HAP-1 (cell line): Measurements from ENCODE around the gene DAAM1.
A peak's percentile ranks its signal among the peaks of the same experiment; 100 is the strongest.

Source experiments
- DNase-seq, 2 experiments: peaks; one replicate each; pipeline ENCODE4 v3.0.0-alpha.2; 2016 to 2020; ENCODE audit warnings: low spot score in 2 of 2
- H3K27me3 ChIP-seq: fragments of 250-450 bp; sonication (Bioruptor Pico); 2 replicates; pipeline ENCODE4 v1.5.1; 2020; ENCODE audit warnings: low read depth, mild to moderate bottlenecking, moderate library complexity
- H3K36me3 ChIP-seq: fragments of 250-450 bp; sonication (Bioruptor Pico); replicated peaks from 2 replicates; pipeline ENCODE4 v1.5.1; 2020; ENCODE audit warnings: mild to moderate bottlenecking
- H3K4me1 ChIP-seq: fragments of 250-450 bp; sonication (Bioruptor Pico); 2 replicates; pipeline ENCODE4 v1.5.1; 2020; ENCODE audit warnings: mild to moderate bottlenecking
- H3K4me3 ChIP-seq: fragments of 250-450 bp; sonication (Bioruptor Pico); 2 replicates; pipeline ENCODE4 v1.5.1; 2020; ENCODE audit warnings: mild to moderate bottlenecking, moderate library complexity
- H3K9me3 ChIP-seq: fragments of 250-450 bp; sonication (Bioruptor Pico); 2 replicates; pipeline ENCODE4 v1.5.1; 2020; ENCODE audit warnings: mild to moderate bottlenecking, moderate library complexity
- in situ Hi-C: fragments of 300-500 bp; cut with MboI; formaldehyde crosslinking; loops from 3 replicates; pipeline ENCODE4 v1.14.3; 2020; ENCODE audit warnings: low sequenced_read_pairs, inconsistent platforms, mixed read lengths

DAAM1 gene

GRCh38 chr14:59333235-59333634 is 144.8 kb downstream of the DAAM1 start:
- Histone ChIP-seq H3K9me3 (no peaks in the 10 kb centered on the region), H3K36me3 (peaks cover 6% of the 10 kb centered on the region; the same call in 1 of the 2 replicates), H3K4me3 (no peak overlapping the region), H3K4me1 (peaks cover 23% of the 10 kb centered on the region), H3K27me3 (no peaks in the 10 kb centered on the region)
- DNase-seq = no peak
- in situ Hi-C loops = no loop called here

DNA sequence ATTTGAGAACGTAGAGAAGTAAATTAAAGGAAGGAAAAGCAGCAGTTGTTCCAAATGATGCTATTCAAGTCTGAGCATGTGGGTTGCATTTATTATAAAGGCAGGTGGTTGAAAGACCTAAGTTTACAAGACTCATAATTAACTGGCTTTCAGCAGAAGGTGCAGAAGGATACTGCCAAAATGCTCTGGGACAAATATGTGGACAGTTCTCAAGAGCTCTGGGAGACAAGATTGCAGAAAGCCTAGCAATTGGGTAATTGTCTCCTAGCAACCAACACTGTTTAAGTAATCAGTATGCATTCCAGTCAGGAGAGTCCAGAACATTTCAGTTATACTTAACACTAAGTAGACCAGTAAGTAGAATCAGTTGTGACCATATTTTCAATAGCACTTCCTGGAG is 145.2 kb downstream of the DAAM1 start:
- DNase-seq = peak in 1 of 2 experiments; percentile 16
- Histone ChIP-seq H3K4me3 (no peak overlapping the region), H3K36me3 (peaks cover 6% of the 10 kb centered on the region; the same call in 1 of the 2 replicates), H3K27me3 (no peaks in the 10 kb centered on the region), H3K4me1 (peaks cover 23% of the 10 kb centered on the region), H3K9me3 (no peaks in the 10 kb centered on the region)
- in situ Hi-C loops = no loop called here

GRCh38 chr14:59334253-59334652 is 145.8 kb downstream of the DAAM1 start:
- H3K4me1 ChIP-seq = peaks cover 23% of the 10 kb centered on the region
- no peaks in the 10 kb centered on the region for H3K9me3 ChIP-seq
- peaks cover 6% of the 10 kb centered on the region; the same call in 1 of the 2 replicates for H3K36me3 ChIP-seq
- DNase-seq = no peak
- in situ Hi-C loops = no loop called here
- H3K27me3 ChIP-seq = no peaks in the 10 kb centered on the region
- H3K4me3 ChIP-seq = no peak overlapping the region

DNA sequence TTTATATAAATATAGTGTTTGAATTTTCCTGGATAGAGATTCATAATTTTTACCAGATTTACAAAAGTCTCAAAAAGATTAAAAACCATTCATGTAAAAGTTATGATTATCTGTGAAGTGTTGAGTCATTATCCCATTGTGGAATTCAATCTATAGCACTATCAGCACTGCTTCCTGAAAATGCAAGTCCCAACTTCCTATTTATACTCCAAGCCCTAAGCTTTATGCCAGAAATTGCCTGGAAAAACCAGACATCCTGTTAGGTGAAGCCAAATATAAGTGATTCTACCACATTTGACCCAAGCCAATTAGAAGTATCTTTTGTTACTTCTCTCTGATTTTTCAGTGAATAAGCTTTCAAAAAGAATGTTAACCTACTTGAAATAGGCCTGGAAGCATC is 147.6 kb downstream of the DAAM1 start:
- H3K36me3 ChIP-seq = peaks cover 6% of the 10 kb centered on the region; the same call in 1 of the 2 replicates
- in situ Hi-C loops = no loop called here
- peaks cover 23% of the 10 kb centered on the region for H3K4me1 ChIP-seq
- no peak for DNase-seq
- no peak overlapping the region for H3K4me3 ChIP-seq
- H3K27me3 ChIP-seq = no peaks in the 10 kb centered on the region
- no peaks in the 10 kb centered on the region for H3K9me3 ChIP-seq

DNA sequence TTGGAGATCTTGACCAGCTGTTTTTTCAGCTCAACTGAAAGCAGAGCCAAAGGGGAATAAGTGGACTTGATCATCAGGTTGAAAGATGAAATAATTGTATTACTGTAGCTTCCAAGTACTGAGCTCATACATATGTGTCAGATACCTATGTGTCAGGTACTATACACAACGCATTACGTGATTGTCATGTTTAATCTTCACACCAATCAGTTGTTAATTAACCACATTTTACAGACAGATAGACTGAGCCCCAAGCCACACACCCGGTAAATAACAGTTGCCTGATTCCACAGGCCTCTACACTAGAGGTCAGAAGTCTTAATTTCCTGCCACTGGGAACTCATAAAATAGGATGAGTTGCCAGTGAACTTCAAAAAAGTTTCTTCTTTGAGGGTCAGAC is 148.2 kb downstream of the DAAM1 start:
- H3K27me3 ChIP-seq = no peaks in the 10 kb centered on the region
- no peak overlapping the region for H3K4me3 ChIP-seq
- in situ Hi-C loops = no loop called here
- no peaks in the 10 kb centered on the region for H3K9me3 ChIP-seq
- no peak for DNase-seq
- peaks cover 5% of the 10 kb centered on the region; the same call in 1 of the 2 replicates for H3K36me3 ChIP-seq
- H3K4me1 ChIP-seq = peaks cover 27% of the 10 kb centered on the region

GRCh38 chr14:59337141-59337611 is 148.7 kb downstream of the DAAM1 start:
- peak in 1 of 2 experiments; percentile 59 for DNase-seq
- in situ Hi-C loops = no loop called here

GRCh38 chr14:59338761-59339160 is 150.3 kb downstream of the DAAM1 start:
- DNase-seq = no peak
- no peaks in the 10 kb centered on the region; the same call in 1 of the 2 replicates for H3K36me3 ChIP-seq
- H3K27me3 ChIP-seq = no peaks in the 10 kb centered on the region
- no peak overlapping the region for H3K4me3 ChIP-seq
- in situ Hi-C loops = no loop called here
- peaks cover 39% of the 10 kb centered on the region for H3K4me1 ChIP-seq
- H3K9me3 ChIP-seq = no peaks in the 10 kb centered on the region

More at GRCh38 chr14:59337141-59337611, 148.7 kb downstream of the DAAM1 start:
- no peak overlapping the region for H3K4me3 ChIP-seq
- H3K9me3 ChIP-seq = no peaks in the 10 kb centered on the region
- no peaks in the 10 kb centered on the region for H3K27me3 ChIP-seq
- H3K4me1 ChIP-seq = peaks cover 31% of the 10 kb centered on the region
- H3K36me3 ChIP-seq = peaks cover under 1% of the 10 kb centered on the region; the same call in 1 of the 2 replicates

DNA sequence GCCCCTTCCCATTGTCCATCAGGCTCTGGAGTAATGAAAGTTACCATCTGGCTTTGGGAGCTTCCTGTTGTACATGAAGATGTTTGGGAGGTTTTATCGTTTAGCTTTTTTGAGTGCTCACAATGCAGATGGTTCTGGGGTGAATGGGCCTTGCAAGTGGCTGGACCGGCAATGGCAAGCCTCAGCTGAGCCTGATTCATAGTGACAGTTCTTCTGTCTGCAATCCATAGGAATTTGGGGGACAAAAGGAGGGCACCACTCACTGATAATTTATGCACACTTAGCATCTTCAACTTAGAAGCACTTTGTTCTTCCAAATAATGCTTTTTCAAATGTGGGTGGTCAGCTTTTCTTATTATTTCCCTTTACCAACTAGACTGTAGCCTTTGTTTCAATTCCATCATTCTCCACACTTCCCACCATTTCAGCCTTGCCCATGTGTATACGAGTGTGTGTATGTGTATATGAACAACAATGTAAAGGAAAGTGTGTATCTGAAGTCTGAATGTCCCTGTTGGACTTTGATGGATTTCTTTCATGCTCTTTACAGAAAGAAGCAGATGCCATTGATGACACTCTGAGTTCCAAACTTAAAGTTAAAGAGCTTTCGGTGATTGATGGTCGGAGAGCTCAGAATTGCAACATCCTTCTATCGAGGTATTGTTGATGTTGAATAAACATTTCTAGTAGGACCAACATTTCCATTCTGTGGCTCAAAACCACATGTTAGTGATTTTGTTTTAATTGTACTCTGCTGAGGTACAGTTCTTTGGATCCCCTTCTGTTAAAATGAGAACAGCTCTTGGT is 151.3 kb downstream of the DAAM1 start:
- peaks cover 46% of the 10 kb centered on the region for H3K4me1 ChIP-seq
- H3K36me3 ChIP-seq = no peaks in the 10 kb centered on the region
- in situ Hi-C loops = no loop called here

DNA sequence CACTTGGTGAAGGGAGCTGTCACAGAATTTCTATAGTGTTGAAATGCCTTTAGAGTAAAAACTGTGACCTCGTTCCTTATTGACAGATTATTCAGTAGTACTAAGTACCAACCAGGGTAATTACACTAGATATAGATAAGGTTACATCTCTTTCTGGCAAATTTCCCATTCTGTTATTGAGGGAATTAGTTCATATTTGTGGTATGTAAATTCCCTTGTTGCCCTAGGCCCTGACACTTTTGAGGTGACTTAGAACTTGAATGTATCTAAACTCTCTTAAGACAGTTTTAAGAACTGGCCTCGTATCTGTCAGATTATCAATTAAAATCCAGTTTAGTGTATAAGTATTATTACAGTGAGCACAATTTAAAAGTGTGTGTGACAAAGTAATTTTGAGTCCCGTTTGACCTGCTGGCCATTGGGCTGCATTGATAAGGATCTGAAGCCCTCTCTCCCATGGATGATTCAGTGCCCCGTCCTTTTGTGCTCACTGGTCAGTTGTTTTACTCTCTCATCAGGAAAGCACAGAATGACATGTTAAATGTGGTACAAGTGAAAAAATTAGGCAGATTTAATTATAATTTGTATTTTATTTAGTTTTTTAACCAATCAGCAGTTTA is 153.5 kb downstream of the DAAM1 start:
- no peaks in the 10 kb centered on the region for H3K27me3 ChIP-seq
- H3K4me1 ChIP-seq = peaks cover 57% of the 10 kb centered on the region
- no peaks in the 10 kb centered on the region for H3K36me3 ChIP-seq
- in situ Hi-C loops = no loop called here
- no peak for DNase-seq
- H3K4me3 ChIP-seq = no peak overlapping the region
- H3K9me3 ChIP-seq = no peaks in the 10 kb centered on the region

More for the DNA sequence above, 151.3 kb downstream of the DAAM1 start:
- H3K27me3 ChIP-seq = no peaks in the 10 kb centered on the region
- DNase-seq = no peak
- no peaks in the 10 kb centered on the region for H3K9me3 ChIP-seq
- H3K4me3 ChIP-seq = no peak overlapping the region

GRCh38 chr14:59342516-59343484 is 154.3 kb downstream of the DAAM1 start:
- peaks cover 51% of the 10 kb centered on the region for H3K4me1 ChIP-seq
- no peak overlapping the region for H3K4me3 ChIP-seq
- no peaks in the 10 kb centered on the region for H3K36me3 ChIP-seq
- peak in 1 of 2 experiments; percentile 45 for DNase-seq
- no peaks in the 10 kb centered on the region for H3K27me3 ChIP-seq
- no peaks in the 10 kb centered on the region for H3K9me3 ChIP-seq
- in situ Hi-C loops = no loop called here

- no peak for DNase-seq
These were observed 155.1 kb downstream of the DAAM1 start for GRCh38 chr14:59343585-59343984.

DNA sequence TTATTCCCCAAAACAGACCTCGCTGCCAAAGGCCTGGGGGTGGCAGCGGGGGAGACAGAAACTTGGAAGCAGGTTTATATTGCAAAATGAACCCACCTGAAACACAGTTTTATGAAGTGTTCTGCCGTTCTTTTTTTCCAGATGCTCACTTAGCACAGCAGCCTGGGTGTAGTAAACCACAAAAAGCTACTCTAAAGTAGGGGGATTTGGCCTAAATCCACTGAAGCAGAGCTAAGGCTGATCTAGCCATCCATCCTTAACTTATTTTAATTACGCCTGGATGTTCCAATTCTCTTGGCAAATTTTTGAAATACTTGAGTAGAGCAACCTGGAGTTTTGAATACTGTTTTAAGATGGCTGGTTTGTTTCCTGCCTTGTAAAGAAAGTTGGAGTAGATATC is 155.5 kb downstream of the DAAM1 start:
- Histone ChIP-seq H3K27me3 (no peaks in the 10 kb centered on the region), H3K4me3 (no peak overlapping the region), H3K36me3 (no peaks in the 10 kb centered on the region), H3K4me1 (peaks cover 51% of the 10 kb centered on the region), H3K9me3 (no peaks in the 10 kb centered on the region)
- in situ Hi-C loops = no loop called here
- DNase-seq = no peak

More at GRCh38 chr14:59343585-59343984, 155.1 kb downstream of the DAAM1 start:
- Histone ChIP-seq H3K36me3 (no peaks in the 10 kb centered on the region), H3K27me3 (no peaks in the 10 kb centered on the region), H3K9me3 (no peaks in the 10 kb centered on the region), H3K4me1 (peaks cover 51% of the 10 kb centered on the region), H3K4me3 (no peak overlapping the region)
- in situ Hi-C loops = no loop called here

GRCh38 chr14:59344691-59345455 is 156.4 kb downstream of the DAAM1 start:
- Histone ChIP-seq H3K4me1 (peaks cover 51% of the 10 kb centered on the region), H3K27me3 (no peaks in the 10 kb centered on the region), H3K36me3 (no peaks in the 10 kb centered on the region), H3K4me3 (no peak overlapping the region), H3K9me3 (no peaks in the 10 kb centered on the region)
- in situ Hi-C loops = no loop called here
- peak; percentile 70 to 97 for DNase-seq
